Parathyroid adenoma (tissue), 2 donors: ENCODE measurements around the gene PARP16.

ENCODE experiments used
- H2AFZ ChIP-seq: fragments of 300-600 bp; sonication (generic); one replicate; pipeline ENCODE4 v1.7.0; 2017; ENCODE audit warnings: antibody characterized with exemption, mild to moderate bottlenecking
- H3K27ac ChIP-seq: fragments of 300-600 bp; sonication (generic); one replicate; pipeline ENCODE4 v1.7.0; 2017
- H3K27me3 ChIP-seq: fragments of 300-600 bp; sonication (generic); one replicate; pipeline ENCODE4 v1.7.0; 2017; ENCODE audit warnings: low read length; ENCODE audit not compliant: control insufficient read depth, insufficient read depth
- H3K36me3 ChIP-seq: fragments of 300-600 bp; sonication (generic); one replicate; pipeline ENCODE4 v1.7.0; 2017; ENCODE audit warnings: low read length; ENCODE audit not compliant: control insufficient read depth, insufficient read depth
- H3K4me1 ChIP-seq: fragments of 300-600 bp; sonication (generic); one replicate; pipeline ENCODE4 v1.7.0; 2017; ENCODE audit warnings: control low read depth
- H3K4me2 ChIP-seq: fragments of 300-600 bp; sonication (generic); one replicate; pipeline ENCODE4 v1.7.0; 2017; ENCODE audit warnings: low read length
- H3K4me3 ChIP-seq: fragments of 300-600 bp; sonication (generic); one replicate; pipeline ENCODE4 v1.7.0; 2017; ENCODE audit warnings: low read depth, low read length
- H3K79me2 ChIP-seq: fragments of 300-600 bp; sonication (generic); one replicate; pipeline ENCODE4 v1.7.0; 2017; ENCODE audit warnings: control low read depth
- H3K9ac ChIP-seq: fragments of 300-600 bp; sonication (generic); one replicate; pipeline ENCODE4 v1.7.0; 2017; ENCODE audit warnings: mild to moderate bottlenecking
- H3K9me3 ChIP-seq: fragments of 300-600 bp; sonication (generic); one replicate; pipeline ENCODE4 v1.7.0; 2017; ENCODE audit warnings: low read length; ENCODE audit not compliant: control insufficient read depth
- TF ChIP-seq, protein P1 (sequence below): fragments of 300-600 bp; sonication (generic); IDR thresholded peaks from one replicate; pipeline ENCODE4 v1.7.0; 2017; ENCODE audit warnings: antibody characterized with exemption, mild to moderate bottlenecking
- donor health status: primary hyperparathyroidism.

PARP16 gene

DNA sequence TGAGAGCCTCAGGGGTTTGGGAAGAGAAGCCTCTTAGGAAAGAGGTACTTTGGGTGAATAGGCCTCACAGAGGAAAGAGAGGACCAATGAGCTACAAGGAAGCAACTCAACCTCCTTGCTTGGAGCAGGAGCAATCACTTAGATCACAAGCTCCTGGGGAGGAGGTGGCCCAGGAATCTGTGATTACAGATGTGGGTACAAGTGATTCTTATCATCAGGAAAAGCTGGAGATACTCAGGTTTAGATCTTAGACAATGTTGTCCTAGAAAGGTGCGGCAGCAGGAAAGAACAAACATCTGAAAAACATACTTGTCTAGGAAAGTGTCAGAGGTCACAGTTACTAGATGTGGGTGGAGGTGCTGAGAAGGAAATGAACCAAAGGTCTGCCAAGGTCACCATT, 8.2 kb downstream of the PARP16 start:
- Histone ChIP-seq H3K9ac (no peak overlapping the region), H2AFZ (no peak overlapping the region)

DNA sequence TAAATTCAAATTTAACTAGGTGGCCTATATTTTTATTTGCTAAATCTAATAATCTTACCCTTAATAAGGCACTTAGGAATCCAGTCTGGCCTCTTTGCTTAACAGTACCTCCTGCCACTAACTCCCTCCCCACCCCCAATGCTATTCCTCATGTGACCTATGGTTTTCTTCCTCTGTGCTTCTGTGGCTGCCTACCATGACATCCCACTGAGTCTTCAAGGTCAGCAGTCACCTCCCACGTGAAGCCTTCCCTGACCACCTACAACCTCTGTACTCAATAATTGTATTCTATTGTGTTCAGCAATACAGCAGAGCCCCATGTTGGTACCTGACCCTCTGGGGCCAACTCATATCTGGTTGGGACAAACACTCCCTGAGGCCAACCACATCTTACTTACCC, 9.7 kb downstream of the PARP16 start:
- Histone ChIP-seq H3K36me3 (no peaks in the 10 kb centered on the region), H3K4me3 (no peak overlapping the region), H2AFZ (no peak overlapping the region), H3K4me1 (peaks cover 6% of the 10 kb centered on the region), H3K27me3 (no peaks in the 10 kb centered on the region), H3K9me3 (no peaks in the 10 kb centered on the region), H3K27ac (no peak overlapping the region), H3K4me2 (no peak overlapping the region), H3K9ac (no peak overlapping the region), H3K79me2 (no peaks in the 10 kb centered on the region)
- TF ChIP-seq, protein P1, sequence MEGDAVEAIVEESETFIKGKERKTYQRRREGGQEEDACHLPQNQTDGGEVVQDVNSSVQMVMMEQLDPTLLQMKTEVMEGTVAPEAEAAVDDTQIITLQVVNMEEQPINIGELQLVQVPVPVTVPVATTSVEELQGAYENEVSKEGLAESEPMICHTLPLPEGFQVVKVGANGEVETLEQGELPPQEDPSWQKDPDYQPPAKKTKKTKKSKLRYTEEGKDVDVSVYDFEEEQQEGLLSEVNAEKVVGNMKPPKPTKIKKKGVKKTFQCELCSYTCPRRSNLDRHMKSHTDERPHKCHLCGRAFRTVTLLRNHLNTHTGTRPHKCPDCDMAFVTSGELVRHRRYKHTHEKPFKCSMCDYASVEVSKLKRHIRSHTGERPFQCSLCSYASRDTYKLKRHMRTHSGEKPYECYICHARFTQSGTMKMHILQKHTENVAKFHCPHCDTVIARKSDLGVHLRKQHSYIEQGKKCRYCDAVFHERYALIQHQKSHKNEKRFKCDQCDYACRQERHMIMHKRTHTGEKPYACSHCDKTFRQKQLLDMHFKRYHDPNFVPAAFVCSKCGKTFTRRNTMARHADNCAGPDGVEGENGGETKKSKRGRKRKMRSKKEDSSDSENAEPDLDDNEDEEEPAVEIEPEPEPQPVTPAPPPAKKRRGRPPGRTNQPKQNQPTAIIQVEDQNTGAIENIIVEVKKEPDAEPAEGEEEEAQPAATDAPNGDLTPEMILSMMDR: no peak

More for the DNA sequence above, 8.2 kb downstream of the PARP16 start:
- H3K79me2 ChIP-seq: peaks cover 3% of the 10 kb centered on the region
- no peaks in the 10 kb centered on the region for H3K36me3 ChIP-seq
- no peaks in the 10 kb centered on the region for H3K9me3 ChIP-seq
- H3K4me1 ChIP-seq: peaks cover 6% of the 10 kb centered on the region
- H3K4me3 ChIP-seq: no peak overlapping the region
- H3K4me2 ChIP-seq: no peak overlapping the region
- H3K27me3 ChIP-seq: no peaks in the 10 kb centered on the region
- TF ChIP-seq, protein P1: no peak
- H3K27ac ChIP-seq: peak overlapping the region; percentile 47

DNA sequence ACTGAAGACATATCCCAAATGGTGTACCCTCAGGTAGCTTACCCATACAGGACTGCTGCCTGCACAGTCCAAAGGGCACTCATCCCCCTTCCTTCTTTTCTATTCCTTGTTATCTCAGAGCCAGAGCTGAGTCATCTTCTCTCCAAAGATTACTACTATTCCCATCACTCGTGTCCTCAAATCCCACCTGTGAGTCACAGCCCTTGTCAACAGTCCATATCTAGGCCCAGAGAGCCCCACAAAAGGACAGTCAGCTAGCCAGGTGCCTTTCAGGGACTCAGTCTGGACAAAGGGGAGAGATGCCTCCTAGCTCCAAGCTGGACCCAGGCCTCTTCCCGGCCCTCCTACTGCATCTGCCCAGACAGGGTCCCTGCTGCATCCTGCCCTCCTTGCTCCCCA, 11.0 kb downstream of the PARP16 start:
- no peaks in the 10 kb centered on the region for H3K27me3 ChIP-seq
- no peak overlapping the region for H3K27ac ChIP-seq
- H2AFZ ChIP-seq: no peak overlapping the region
- no peak overlapping the region for H3K4me3 ChIP-seq
- H3K4me2 ChIP-seq: no peak overlapping the region
- TF ChIP-seq, protein P1: no peak
- H3K9ac ChIP-seq: no peak overlapping the region
- no peaks in the 10 kb centered on the region for H3K9me3 ChIP-seq
- peaks cover 6% of the 10 kb centered on the region for H3K4me1 ChIP-seq
- H3K79me2 ChIP-seq: no peaks in the 10 kb centered on the region
- no peaks in the 10 kb centered on the region for H3K36me3 ChIP-seq

DNA sequence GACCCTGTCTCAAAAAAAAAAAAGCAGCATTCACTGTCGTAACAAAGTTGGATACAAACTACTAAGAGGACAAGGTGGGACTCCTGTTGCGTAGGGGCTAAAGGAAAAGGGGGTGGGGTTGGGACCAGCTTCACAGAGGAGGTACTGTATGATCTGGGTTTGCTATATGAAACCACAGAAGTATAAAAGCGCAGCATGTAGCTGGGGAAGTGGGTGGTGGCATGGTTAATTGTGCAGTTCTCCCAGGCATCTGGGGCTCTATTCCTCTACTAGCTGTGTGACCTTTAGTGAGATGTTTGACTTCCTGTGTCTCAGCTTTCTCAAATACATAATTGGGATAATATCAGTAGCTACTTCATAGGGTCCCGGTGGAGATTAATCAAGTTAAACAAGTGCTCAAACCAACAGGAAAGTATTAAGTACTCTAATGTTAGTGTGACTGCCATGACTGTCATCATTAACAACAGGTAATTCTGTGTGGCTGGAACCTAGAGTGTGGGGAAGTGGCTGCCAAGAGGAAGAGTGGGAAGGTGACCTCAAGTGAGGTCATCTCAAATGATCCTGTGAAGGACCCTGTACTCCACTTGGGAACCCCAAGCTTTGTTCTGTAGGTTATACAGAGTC, 11.5 kb downstream of the PARP16 start:
- H3K27me3 ChIP-seq: no peaks in the 10 kb centered on the region
- TF ChIP-seq, protein P1: no peak
- no peak overlapping the region for H3K9ac ChIP-seq
- no peak overlapping the region for H2AFZ ChIP-seq
- no peak overlapping the region for H3K4me3 ChIP-seq
- no peaks in the 10 kb centered on the region for H3K9me3 ChIP-seq
- no peak overlapping the region for H3K27ac ChIP-seq
- H3K36me3 ChIP-seq: no peaks in the 10 kb centered on the region
- H3K79me2 ChIP-seq: no peaks in the 10 kb centered on the region
- peaks cover 6% of the 10 kb centered on the region for H3K4me1 ChIP-seq
- H3K4me2 ChIP-seq: no peak overlapping the region
